SHP77 (cell line): Measurements from ENCODE around the gene CLC.
A peak's percentile ranks its signal among the peaks of the same experiment; 100 is the strongest.
"Not testable (repeated sequence)": the region's sequence is repeated elsewhere in the genome, so short reads cannot be mapped to it uniquely, and the experiment has no call there.

ENCODE experiments used
- DNase-seq, 2 experiments: peaks; one replicate each; lab custom pipeline; 2025; lab: John Stamatoyannopoulos, UW

The CLC gene

GRCh38 chr19:39737891-39738290 is at the start of gene CLC:
TSS of gene CLC (minus strand) at chr19:39738029. CDS start at chr19:39737952, 77 bp downstream.
- DNase-seq = no peak

DNA sequence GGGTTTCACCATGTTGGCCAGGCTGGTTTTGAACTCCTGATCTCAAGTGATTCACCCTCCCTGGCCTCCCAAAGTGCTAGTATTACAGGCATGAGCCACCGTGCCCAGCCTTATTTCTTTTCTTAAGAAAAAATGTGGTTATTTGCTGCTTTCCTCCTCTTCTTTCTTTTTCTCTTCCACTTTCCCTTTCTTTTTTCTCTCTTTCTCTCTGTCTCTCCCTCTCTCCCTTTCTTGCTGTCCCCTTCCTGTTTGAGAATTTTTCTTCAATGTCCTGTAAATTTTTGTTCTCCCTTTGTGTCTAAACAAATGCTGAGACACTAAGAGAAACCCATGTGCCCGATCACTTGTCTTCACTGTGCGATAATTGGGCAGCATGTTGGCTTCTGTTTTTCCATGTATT is 43.1 kb upstream of the CLC start:
- DNase-seq = no peak

GRCh38 chr19:39778763-39779162 is 40.9 kb upstream of the CLC start, which contains the start of gene LEUTX:
TSS of gene LEUTX (plus strand) at chr19:39778854. CDS start at chr19:39778921, 67 bp downstream.
- DNase-seq = no peak

DNA sequence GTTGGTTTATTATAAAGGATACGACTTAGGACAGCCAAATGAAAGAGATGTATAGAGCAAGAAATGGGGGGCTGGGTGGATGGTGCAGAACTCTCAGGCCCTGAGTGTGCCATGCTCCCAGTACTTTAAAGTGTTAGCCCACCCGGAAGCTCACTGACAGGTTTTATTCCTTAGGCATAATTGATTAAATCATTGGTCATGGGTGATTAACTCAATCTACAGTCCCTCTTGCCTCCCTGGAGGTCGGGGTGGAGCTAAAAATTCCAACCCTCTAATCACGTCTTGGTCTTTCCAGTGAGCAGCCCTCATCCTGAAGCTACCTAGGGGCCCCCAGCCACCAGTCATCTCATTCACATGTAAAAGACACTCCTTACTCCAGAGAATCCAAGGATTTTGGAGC is 31.0 kb upstream of the CLC start:
- DNase-seq = no peak

- DNase-seq = no peak
These were observed 30.5 kb upstream of the CLC start for GRCh38 chr19:39768334-39768733.

DNA sequence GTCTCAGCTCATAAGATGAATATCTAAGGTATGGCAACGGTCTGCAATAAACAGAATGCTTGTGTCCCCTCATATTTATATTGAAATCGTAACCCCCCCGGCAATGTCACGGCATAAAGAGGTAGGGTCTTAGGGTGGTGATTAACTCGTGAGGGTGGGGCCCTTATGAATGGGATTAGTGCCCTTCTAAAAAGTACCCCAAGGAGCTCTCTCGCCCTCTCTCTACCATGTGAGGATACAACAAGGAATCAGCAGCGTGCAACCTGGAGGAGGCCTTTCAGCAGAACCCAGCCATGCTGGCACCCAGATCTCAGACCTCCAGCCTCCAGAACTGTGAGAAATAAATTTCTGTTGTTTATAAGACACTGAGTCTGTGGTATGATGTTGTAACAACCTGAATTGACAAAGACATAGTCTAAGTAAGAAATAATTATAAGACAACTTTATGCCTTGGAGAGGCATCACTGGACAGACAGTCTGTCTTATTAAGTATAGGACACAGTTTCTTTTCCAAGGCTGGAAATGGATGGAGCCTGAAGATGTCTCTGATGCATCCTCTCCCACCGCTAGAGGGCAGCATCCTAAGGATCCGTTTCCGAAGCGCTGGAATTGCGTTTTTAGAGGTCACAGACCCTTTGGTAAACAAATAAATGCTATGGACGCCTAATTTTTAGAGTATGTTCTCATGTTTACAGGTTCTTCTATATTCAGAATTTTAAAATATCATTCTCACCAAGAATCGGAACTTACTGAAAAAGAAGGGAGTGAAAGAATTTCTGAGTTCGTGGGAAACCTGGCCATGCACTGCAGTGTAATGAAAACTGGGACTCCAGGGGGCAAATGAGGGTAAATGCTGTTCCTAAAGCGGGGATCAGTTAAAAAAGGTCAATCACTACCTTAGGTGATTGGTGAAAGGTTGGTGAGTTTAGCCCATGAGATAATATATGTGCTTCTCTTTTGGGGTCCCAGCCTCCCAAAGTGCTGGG is 27.6 kb upstream of the CLC start:
- DNase-seq = peak; percentile 78 to 82

DNA sequence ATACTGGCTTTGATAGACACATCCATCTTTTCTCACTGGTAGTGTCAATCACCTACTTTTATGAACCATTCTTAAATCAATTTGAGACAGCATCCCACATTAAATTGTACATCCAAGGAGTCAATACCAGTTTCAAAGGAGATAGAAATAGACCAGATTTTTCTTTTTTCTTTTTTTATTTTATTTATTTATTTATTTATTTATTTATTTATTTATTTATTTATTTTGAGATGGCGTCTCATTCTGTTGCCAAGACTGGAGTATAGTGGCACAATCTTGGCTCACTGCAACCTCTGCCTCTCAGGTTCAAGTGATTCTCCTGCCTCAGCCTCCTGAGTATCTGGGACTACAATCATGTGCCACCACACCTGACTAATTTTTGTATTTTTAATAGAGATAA is 24.0 kb upstream of the CLC start:
- DNase-seq = not testable (repeated sequence)

DNA sequence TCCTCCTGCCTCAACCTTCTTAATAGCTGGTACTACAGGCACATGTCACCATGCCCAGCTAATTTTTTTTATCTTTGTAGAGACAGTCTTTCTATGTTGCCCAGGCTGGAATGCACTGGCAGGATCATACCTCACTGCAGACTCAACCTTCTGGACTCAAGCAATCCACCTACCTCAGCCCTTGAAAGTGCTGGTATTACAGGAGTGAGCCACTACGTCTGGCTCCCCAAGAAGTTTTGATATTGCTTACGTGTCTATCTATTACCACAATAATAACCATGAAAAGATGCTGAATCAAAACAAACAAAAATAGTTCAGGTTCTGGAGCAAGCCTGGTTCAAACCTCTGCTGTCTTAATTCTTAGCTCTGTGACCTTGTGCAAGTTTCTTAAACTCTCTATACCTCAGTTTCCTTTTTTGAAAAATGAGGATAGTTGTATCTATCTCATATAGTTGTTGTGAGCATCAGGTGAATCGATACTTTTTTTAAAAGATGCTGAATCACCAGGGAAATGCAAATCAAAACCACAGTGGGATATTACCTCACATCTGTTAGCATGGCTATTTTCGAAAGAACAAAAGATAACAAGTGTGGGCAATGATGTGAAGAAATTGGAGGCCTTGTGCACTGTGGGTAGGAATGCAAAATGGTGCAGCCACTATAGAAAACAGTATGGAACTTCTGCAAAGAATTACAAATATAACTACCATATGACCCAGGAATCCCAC is 21.8 kb upstream of the CLC start:
- DNase-seq = no peak

- no peak for DNase-seq
These were observed 17.1 kb upstream of the CLC start for GRCh38 chr19:39754971-39755370.

DNA sequence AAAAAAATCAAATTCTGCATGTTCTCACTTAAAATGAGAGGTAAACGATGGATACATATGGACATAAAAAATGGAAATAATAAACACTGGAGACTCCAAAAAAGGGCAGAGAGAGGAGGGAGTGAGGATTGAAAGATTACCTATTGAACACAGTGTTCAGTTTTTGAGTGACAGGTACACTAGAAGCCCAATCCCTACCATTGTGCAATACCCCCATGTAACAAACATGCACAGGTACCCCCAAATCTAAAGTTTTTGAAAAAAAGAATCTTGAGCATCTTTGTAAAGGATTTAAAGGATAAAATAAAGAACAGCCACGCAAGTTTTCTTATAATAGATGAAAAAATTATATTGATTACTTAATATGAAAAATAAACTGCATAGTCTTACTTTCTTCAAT is 16.7 kb upstream of the CLC start:
- no peak for DNase-seq

DNA sequence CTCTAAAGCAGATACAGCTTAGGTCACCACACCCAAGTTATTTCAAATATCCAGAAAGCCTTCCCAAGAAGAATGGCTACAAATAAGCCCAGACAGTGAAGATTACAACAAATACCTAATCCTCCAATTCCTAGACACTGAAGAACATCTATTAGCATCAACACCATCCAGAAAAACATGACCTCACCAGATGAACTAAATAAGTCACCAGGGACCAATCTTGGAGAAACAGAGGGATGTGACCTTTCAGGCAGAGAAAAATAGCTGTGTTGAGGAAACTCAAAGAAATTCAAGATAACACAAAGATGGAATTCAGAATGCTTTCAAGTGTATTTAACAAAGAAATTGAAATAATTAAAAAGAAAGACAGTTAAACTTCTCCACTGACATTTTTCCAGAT is 15.0 kb upstream of the CLC start:
- no peak for DNase-seq

GRCh38 chr19:39752390-39752789 is 14.6 kb upstream of the CLC start:
- no peak for DNase-seq

GRCh38 chr19:39749981-39750380 is 12.2 kb upstream of the CLC start:
- no peak for DNase-seq

DNA sequence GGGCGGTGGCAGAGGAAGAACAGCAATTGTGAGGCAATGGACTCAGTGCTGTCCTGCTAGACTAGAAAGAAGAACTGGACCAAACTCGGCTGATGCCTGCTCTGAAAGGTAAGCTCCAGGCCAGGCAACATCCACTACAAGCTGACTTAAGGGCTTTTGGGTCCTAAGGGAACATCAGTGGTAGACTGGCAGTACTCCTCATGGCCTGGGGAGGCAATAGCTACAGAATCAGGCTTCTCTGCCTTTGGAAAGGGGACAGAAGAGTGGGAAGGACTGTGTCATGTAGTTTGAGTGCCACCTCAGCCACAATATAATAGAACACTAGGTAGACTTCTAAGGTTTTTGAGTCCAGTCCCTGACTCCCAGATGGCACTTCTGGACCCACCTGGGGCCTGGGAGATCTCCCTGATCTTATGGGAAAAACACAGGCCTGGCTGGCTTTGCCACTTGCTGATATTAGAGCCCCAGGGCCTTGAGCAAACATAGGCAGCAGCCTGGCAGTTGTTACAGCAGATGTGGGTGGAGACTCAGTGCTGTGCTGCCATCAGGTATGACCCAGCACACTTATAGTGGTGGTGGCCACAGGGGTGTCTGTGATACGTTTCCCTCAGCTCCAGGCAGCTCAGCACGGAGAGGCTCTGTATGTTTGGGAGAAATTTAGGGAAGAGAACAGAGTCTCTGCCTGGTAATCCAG is 9.2 kb upstream of the CLC start:
- peak; percentile 32 to 66 for DNase-seq

- DNase-seq = no peak
These were observed 7.8 kb upstream of the CLC start for GRCh38 chr19:39745643-39746042.

- DNase-seq = no peak
These were observed 2.6 kb upstream of the CLC start for GRCh38 chr19:39740395-39740794.

DNA sequence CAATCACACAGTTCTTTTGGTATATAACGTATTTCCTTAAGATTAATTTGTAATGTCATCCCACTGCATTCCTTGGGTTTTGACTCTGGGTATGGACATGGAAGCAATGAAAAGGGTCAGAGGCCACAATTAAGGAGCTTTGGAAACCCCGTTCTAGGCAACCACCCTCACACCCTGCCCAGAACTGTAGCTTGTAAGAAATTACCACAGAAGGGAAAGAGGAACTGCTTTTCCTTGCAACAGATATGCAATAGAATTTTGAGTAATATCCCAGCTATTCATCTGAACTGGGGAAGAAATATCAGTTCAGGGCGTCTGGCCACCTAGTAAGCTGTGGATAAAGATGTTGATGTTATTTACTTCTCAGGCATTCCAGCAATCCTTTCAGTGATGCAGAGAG is 985 bp upstream of the CLC start:
- no peak for DNase-seq

DNA sequence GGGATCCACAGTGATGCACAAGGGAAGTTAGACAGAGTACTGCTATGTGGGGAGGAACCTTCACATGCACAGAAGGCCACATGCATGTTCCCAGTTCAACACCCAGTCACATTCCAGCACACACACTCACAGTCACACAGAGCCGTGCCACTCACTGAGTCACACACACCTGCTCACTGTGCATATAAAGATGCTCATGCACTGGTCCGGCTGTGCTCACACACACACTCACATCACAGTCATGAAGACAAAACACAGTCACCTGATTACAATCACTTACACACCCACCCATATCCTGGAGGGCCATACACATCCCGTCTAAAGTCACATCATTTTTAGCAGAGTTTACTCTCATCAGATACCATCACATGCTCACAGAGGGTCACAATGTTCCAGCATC is 478 bp downstream of the CLC start:
- DNase-seq = no peak

- no peak for DNase-seq
These were observed 1.7 kb downstream of the CLC start for GRCh38 chr19:39736088-39736487.

DNA sequence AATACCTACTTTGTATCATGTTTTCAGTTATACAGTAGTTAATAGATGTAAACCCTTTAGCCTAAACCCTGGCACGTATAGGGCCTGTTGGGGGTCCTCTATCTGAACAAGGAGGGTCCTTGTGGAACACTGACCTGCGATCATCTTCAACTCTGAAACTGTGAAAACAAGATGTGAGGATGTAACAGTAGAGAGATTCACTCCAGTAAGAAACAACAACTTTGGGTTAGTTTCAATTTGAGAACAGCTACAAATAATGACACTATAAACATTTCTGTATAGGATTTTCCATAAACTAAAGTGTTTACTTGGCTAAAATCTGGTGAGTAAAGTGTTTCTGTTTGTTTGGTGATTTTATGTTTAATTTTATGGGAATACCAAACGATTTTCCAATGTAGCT is 2.1 kb downstream of the CLC start:
- DNase-seq = no peak

GRCh38 chr19:39733841-39734240 is 4.0 kb downstream of the CLC start:
- no peak for DNase-seq

GRCh38 chr19:39731685-39732084 is 6.1 kb downstream of the CLC start:
- no peak for DNase-seq
